Kidney epithelial cell (primary cell): ENCODE measurements around the gene SYMPK. TPM values are rescaled to one million over a fixed set of nuclear protein-coding genes. Genes with fewer than 3 reads are reported as not detected.
"Not testable (repeated sequence)": the region's sequence is repeated elsewhere in the genome, so short reads cannot be mapped to it uniquely, and the experiment has no call there.

Experiments
- DNase-seq: peaks from one replicate; pipeline ENCODE4 v3.0.0-alpha.2; 2010; ENCODE audit warnings: low read depth
- H3K27me3 ChIP-seq: 2 replicates; pipeline ENCODE4 v1.6.0; 2011; ENCODE audit warnings: low read length; ENCODE audit not compliant: control insufficient read depth, insufficient read depth
- H3K36me3 ChIP-seq: 2 replicates; pipeline ENCODE4 v1.5.1; 2011; ENCODE audit warnings: low read length; ENCODE audit not compliant: control insufficient read depth, insufficient read depth
- H3K4me3 ChIP-seq: 2 replicates; pipeline ENCODE4 v1.5.1; 2011; ENCODE audit warnings: low read depth, mild to moderate bottlenecking, control low read depth, low read length
- CTCF ChIP-seq: IDR thresholded peaks from 2 replicates; pipeline ENCODE4 v1.5.1; 2011; ENCODE audit warnings: mild to moderate bottlenecking, moderate library complexity, low read length, control low read depth, inconsistent platforms; ENCODE audit not compliant: insufficient read depth, poor library complexity, severe bottlenecking
- total RNA-seq: library from RNA; depleted of rRNA; stranded (reverse); fragments of >200 nt; gene quantifications from 2 replicates; pipeline ENCODE4 v1.2.3, GENCODE V29; 2015

Gene SYMPK
- total RNA-seq, 1 donor from 2014 or later = 32.2 TPM

GRCh38 chr19:45899253-45899652 is 36.3 kb upstream of the SYMPK start:
- Histone ChIP-seq H3K36me3 (peaks cover 1% of the 10 kb centered on the region), H3K4me3 (no peak overlapping the region), H3K27me3 (no peaks in the 10 kb centered on the region)
- DNase-seq = no peak
- TF ChIP-seq CTCF = no peak

- Histone ChIP-seq H3K36me3 (peaks cover 1% of the 10 kb centered on the region), H3K27me3 (no peaks in the 10 kb centered on the region), H3K4me3 (no peak overlapping the region)
- DNase-seq = no peak
- no peak for TF ChIP-seq CTCF
These were observed 34.4 kb upstream of the SYMPK start for GRCh38 chr19:45897261-45897812.

- not testable (repeated sequence) for H3K4me3 ChIP-seq, DNase-seq, H3K36me3 ChIP-seq, H3K27me3 ChIP-seq
These were observed 33.1 kb upstream of the SYMPK start for GRCh38 chr19:45895983-45896599.

- Histone ChIP-seq H3K4me3 (no peak overlapping the region), H3K27me3 (no peaks in the 10 kb centered on the region), H3K36me3 (peaks cover 1% of the 10 kb centered on the region)
- no peak for TF ChIP-seq CTCF
- DNase-seq = no peak
These were observed 32.6 kb upstream of the SYMPK start for GRCh38 chr19:45895519-45895972.

GRCh38 chr19:45890877-45891276 is 27.9 kb upstream of the SYMPK start:
- TF ChIP-seq CTCF = no peak
- Histone ChIP-seq H3K4me3 (no peak overlapping the region), H3K36me3 (no peaks in the 10 kb centered on the region), H3K27me3 (no peaks in the 10 kb centered on the region)
- no peak for DNase-seq

GRCh38 chr19:45889210-45889885 is 26.4 kb upstream of the SYMPK start:
- no peak overlapping the region for H3K4me3 ChIP-seq
- no peaks in the 10 kb centered on the region for H3K27me3 ChIP-seq
- DNase-seq = no peak
- no peaks in the 10 kb centered on the region for H3K36me3 ChIP-seq
- TF ChIP-seq CTCF = no peak
